PC-3 (cell line): ENCODE measurements around the gene NAALADL1. TPM values are rescaled to one million over a fixed set of nuclear protein-coding genes. Genes with fewer than 3 reads are reported as not detected.

Experiments used
- ATAC-seq: fragments of 200-7000 bp; cut with Tn5 transposase; 2 replicates; pipeline ENCODE4 v1.9.1; 2020; ENCODE audit warnings: mild to moderate bottlenecking, moderate library complexity
- BruUV-seq: library from RNA; stranded (reverse); fragments of 400-500 nt; replicated peaks from 2 replicates; lab custom pipeline; 2021; lab: Mats Ljungman, UMichigan
- CTCF ChIA-PET: fragments of 300-600 bp; sonication (Branson Sonifier 250); formaldehyde crosslinking; loops from one replicate; lab custom pipeline; 2022; ENCODE audit warnings: antibody characterized with exemption; lab: Charles Lee
- POLR2A ChIA-PET: fragments of 300-600 bp; sonication (Branson Sonifier 250); formaldehyde crosslinking; loops from one replicate; lab custom pipeline; 2022; ENCODE audit warnings: antibody characterized with exemption; ENCODE audit not compliant: unreplicated experiment; lab: Charles Lee
- DNase-seq: peaks from one replicate; pipeline ENCODE4 v3.0.0-alpha.2; 2015
- H2AFZ ChIP-seq: fragments of 300-600 bp; sonication (generic); 2 replicates; pipeline ENCODE4 v1.6.0; 2016; ENCODE audit warnings: antibody characterized with exemption, low read length
- H3F3A ChIP-seq: fragments of 300-600 bp; sonication (generic); one replicate; pipeline ENCODE4 v1.6.0; 2017; ENCODE audit warnings: antibody characterized with exemption, low read length, control low read depth, mild to moderate bottlenecking; ENCODE audit not compliant: unreplicated experiment
- H3K27ac ChIP-seq: fragments of 300-600 bp; sonication (generic); 2 replicates; pipeline ENCODE4 v1.5.1; 2016; ENCODE audit warnings: mild to moderate bottlenecking, low read length
- H3K27me3 ChIP-seq: fragments of 300-600 bp; sonication (generic); 2 replicates; pipeline ENCODE4 v1.6.1; 2016; ENCODE audit warnings: low read length, mixed read lengths
- H3K36me3 ChIP-seq: fragments of 300-600 bp; sonication (generic); 2 replicates; pipeline ENCODE4 v1.6.1; 2016; ENCODE audit warnings: low read depth, mixed run types, low read length, mixed read lengths
- H3K4me1 ChIP-seq: fragments of 300-600 bp; sonication (generic); 2 replicates; pipeline ENCODE4 v1.5.1; 2016; ENCODE audit warnings: low read length; ENCODE audit not compliant: insufficient read depth
- H3K4me2 ChIP-seq: fragments of 300-600 bp; sonication (generic); 2 replicates; pipeline ENCODE4 v1.6.0; 2016; ENCODE audit warnings: low read length
- H3K4me3 ChIP-seq: fragments of 300-600 bp; sonication (generic); 2 replicates; pipeline ENCODE4 v1.5.1; 2016; ENCODE audit warnings: mild to moderate bottlenecking, low read length, mixed read lengths
- H3K79me2 ChIP-seq: fragments of 300-600 bp; sonication (generic); 2 replicates; pipeline ENCODE4 v1.6.1; 2017; ENCODE audit warnings: low read length, mixed read lengths
- H3K9ac ChIP-seq: fragments of 300-600 bp; sonication (generic); 2 replicates; pipeline ENCODE4 v1.6.0; 2016; ENCODE audit warnings: mild to moderate bottlenecking, low read length
- H3K9me2 ChIP-seq: fragments of 300-600 bp; sonication (generic); replicated peaks from 2 replicates; pipeline ENCODE4 v1.6.1; 2016; ENCODE audit warnings: mixed run types, low read length, mixed read lengths
- H3K9me3 ChIP-seq: fragments of 300-600 bp; sonication (generic); 2 replicates; pipeline ENCODE4 v1.6.1; 2016; ENCODE audit warnings: low read length, mixed read lengths
- H4K20me1 ChIP-seq: fragments of 300-600 bp; sonication (generic); 2 replicates; pipeline ENCODE4 v1.6.1; 2016; ENCODE audit warnings: low read length, mixed read lengths
- EZH2 ChIP-seq: fragments of 300-600 bp; sonication (generic); IDR thresholded peaks from one replicate; pipeline ENCODE4 v1.6.1; 2017; ENCODE audit warnings: antibody characterized with exemption, mild to moderate bottlenecking, low read length; ENCODE audit not compliant: unreplicated experiment
- EZH2phosphoT487 ChIP-seq: fragments of 300-600 bp; sonication (generic); IDR thresholded peaks from 2 replicates; pipeline ENCODE4 v1.6.1; 2018; ENCODE audit warnings: mild to moderate bottlenecking, antibody characterized with exemption, low read length, borderline replicate concordance
- intact Hi-C: fragments of 100-400 bp; cut with micrococcal nuclease; formaldehyde crosslinking; loops from 2 replicates; pipeline ENCODE4 v1.9.0; 2023
- total RNA-seq: library from RNA; depleted of rRNA; stranded (reverse); fragments of >200 nt; gene quantifications from 2 replicates; pipeline ENCODE4 v1.2.3, GENCODE V29; 2014
- TF ChIP-seq, protein P1 (sequence below): fragments of 300-600 bp; sonication (generic); conservative IDR thresholded peaks from 2 replicates; pipeline ENCODE4 v1.5.1; 2017; ENCODE audit warnings: antibody characterized with exemption, low read depth, mild to moderate bottlenecking, low read length

NAALADL1 gene
- total RNA-seq, 1 experiment from 2014 or later, result 0.47 TPM

DNA sequence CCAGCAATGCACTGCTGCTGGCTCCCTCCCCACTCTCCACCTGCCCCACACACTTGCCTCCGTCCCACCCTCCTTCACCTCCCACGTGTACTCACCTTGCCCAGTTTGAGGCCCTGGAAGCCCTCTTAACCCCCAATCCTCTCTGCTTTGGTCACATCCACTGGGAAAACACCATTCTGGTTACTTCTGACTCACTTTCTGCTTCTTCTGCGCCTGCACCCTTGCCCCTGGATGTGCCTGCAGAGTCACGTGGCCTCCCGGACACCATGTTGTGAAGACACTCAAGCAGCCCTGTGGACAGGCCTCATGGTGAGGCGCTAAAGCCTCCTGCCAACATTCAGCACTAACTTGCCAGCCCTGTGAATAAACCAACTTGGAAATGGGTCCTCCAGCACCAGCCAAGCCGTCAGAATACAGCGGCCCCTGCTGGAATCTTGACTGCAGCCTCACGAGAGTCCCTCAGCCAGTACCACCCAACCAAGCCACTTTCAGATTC lies 2.6 kb upstream of the NAALADL1 start:
- no peak for ATAC-seq
- Histone ChIP-seq H3K4me3 (no peak overlapping the region), H3K4me1 (no peaks in the 10 kb centered on the region), H4K20me1 (no peaks in the 10 kb centered on the region), H3K4me2 (no peak overlapping the region), H2AFZ (no peak overlapping the region), H3K79me2 (no peaks in the 10 kb centered on the region), H3K27me3 (no peaks in the 10 kb centered on the region), H3K9me2 (no peaks in the 10 kb centered on the region), H3K36me3 (no peaks in the 10 kb centered on the region), H3K27ac (no peak overlapping the region), H3K9me3 (no peaks in the 10 kb centered on the region), H3F3A (no peaks in the 10 kb centered on the region), H3K9ac (no peak overlapping the region)
- DNase-seq, result no peak
- intact Hi-C loops, result no loop called here
- TF ChIP-seq EZH2, result no peak
- TF ChIP-seq EZH2phosphoT487, result no peak
- TF ChIP-seq, protein P1, sequence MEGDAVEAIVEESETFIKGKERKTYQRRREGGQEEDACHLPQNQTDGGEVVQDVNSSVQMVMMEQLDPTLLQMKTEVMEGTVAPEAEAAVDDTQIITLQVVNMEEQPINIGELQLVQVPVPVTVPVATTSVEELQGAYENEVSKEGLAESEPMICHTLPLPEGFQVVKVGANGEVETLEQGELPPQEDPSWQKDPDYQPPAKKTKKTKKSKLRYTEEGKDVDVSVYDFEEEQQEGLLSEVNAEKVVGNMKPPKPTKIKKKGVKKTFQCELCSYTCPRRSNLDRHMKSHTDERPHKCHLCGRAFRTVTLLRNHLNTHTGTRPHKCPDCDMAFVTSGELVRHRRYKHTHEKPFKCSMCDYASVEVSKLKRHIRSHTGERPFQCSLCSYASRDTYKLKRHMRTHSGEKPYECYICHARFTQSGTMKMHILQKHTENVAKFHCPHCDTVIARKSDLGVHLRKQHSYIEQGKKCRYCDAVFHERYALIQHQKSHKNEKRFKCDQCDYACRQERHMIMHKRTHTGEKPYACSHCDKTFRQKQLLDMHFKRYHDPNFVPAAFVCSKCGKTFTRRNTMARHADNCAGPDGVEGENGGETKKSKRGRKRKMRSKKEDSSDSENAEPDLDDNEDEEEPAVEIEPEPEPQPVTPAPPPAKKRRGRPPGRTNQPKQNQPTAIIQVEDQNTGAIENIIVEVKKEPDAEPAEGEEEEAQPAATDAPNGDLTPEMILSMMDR, result no peak; the same call in 1 of the 2 replicates
- ChIA-PET CTCF (no interaction called here), POLR2A (no interaction called here)
- BruUV-seq, result no TSS peak

DNA sequence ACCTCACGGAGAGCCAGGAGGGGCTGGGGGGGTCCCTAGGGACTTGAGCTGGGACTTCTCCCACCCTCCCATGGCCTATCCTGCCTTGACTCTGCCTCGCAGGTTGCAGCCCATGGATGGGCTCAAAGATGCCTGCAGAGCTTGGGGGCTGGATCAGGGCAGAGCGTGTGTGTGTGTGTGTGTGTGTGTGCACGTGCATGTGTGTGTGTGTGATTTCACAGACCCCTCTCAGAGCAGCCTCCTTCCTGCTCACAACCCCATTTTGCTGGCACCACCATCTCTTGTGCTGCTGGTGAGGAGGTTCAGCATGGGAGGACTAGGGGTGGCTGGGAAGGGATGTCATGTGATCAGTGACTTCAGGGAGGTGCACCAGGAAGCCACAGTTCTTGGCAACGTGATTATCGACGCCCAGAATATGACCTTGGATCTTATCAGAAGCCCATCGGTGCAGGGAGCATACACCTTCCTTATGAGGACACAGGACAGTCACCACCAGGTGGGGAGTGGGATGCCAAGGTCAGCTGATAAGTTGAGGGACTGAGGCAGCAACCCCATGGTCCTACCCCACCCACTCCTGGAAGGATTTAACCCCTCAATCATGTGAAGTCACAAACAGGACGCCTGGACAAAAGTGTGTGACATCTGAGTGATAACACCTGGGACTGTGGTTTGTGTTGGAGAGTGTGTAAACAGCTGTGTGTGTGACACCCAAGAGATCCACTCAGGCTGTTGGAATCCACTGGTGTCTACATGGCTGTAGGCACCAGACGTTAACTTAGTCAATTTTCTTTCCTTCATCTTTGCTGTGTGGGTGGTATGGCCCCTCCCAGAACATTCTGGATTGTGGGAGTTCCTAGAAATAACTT lies 1.8 kb upstream of the NAALADL1 start:
- no peak for DNase-seq
- H3K4me3 ChIP-seq, result no peak overlapping the region
- no peaks in the 10 kb centered on the region for H3K27me3 ChIP-seq
- TF ChIP-seq EZH2phosphoT487 (no peak), EZH2 (no peak)
- TF ChIP-seq, protein P1, result no peak
- no peak overlapping the region for H2AFZ ChIP-seq
- H3F3A ChIP-seq, result no peaks in the 10 kb centered on the region
- ATAC-seq, result no peak
- H3K27ac ChIP-seq, result no peak overlapping the region
- no TSS peak for BruUV-seq
- no peaks in the 10 kb centered on the region for H3K4me1 ChIP-seq
- no peak overlapping the region for H3K9ac ChIP-seq
- intact Hi-C loops, result no loop called here
- ChIA-PET POLR2A (no interaction called here), CTCF (no interaction called here)
- H3K9me2 ChIP-seq, result no peaks in the 10 kb centered on the region
- H3K36me3 ChIP-seq, result no peaks in the 10 kb centered on the region
- H3K9me3 ChIP-seq, result no peaks in the 10 kb centered on the region
- no peak overlapping the region for H3K4me2 ChIP-seq
- no peaks in the 10 kb centered on the region for H3K79me2 ChIP-seq
- H4K20me1 ChIP-seq, result no peaks in the 10 kb centered on the region

GRCh38 chr11:65059523-65059922 lies 1.2 kb upstream of the NAALADL1 start:
- no peaks in the 10 kb centered on the region for H3K9me3 ChIP-seq
- H4K20me1 ChIP-seq, result no peaks in the 10 kb centered on the region
- H3K27ac ChIP-seq, result no peak overlapping the region
- no peaks in the 10 kb centered on the region for H3F3A ChIP-seq
- no peaks in the 10 kb centered on the region for H3K4me1 ChIP-seq
- no peak overlapping the region for H3K4me3 ChIP-seq
- no peaks in the 10 kb centered on the region for H3K36me3 ChIP-seq
- no peak overlapping the region for H2AFZ ChIP-seq
- H3K27me3 ChIP-seq, result no peaks in the 10 kb centered on the region
- DNase-seq, result no peak
- no TSS peak for BruUV-seq
- CTCF ChIA-PET, result no interaction called here
- H3K4me2 ChIP-seq, result no peak overlapping the region
- POLR2A ChIA-PET, result no interaction called here
- no peak for TF ChIP-seq EZH2phosphoT487
- TF ChIP-seq, protein P1, result no peak
- no peak for TF ChIP-seq EZH2
- no peaks in the 10 kb centered on the region for H3K9me2 ChIP-seq
- H3K9ac ChIP-seq, result no peak overlapping the region
- no peak for ATAC-seq
- intact Hi-C loops, result no loop called here
- H3K79me2 ChIP-seq, result no peaks in the 10 kb centered on the region
